Measurements from ENCODE around the gene UBE2K. TPM values are rescaled to one million over a fixed set of nuclear protein-coding genes. Genes with fewer than 3 reads are reported as not detected.
A peak's percentile ranks its signal among the peaks of the same experiment; 100 is the strongest.
"Not testable (repeated sequence)": the region's sequence is repeated elsewhere in the genome, so short reads cannot be mapped to it uniquely, and the experiment has no call there.

Gene UBE2K
- total RNA-seq, 2 experiments from 2014 or later: 60.6 to 69.5 TPM

DNA sequence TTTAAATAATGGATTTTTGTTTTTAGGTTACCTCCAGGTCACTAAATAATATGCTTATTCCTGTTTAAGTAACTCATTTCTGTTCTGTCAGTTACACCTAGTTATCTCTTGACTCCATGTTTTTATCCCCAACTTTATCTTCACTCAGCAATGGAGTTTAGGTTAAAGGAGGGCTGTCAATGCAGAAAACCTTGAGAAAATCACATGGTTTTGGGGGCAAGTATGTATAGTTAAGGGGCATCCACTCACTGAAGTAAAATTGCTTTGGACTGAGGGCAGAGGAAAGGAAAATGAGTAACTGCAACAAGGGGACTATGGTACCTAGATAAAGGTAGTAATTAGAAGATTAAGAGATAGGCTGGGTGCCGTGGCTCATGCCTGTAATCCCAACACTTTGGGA lies 87.1 kb downstream of the UBE2K start:
- peaks cover 2% of the 10 kb centered on the region for H3K36me3 Mint-ChIP-seq (ENCODE audit: low read depth)
- no peak overlapping the region for H3K4me3 Mint-ChIP-seq
- DNase-seq: no peak
- H3K27me3 Mint-ChIP-seq (ENCODE audit: low read depth): no peaks in the 10 kb centered on the region
- CTCF ChIA-PET: no interaction called here
- no peaks in the 10 kb centered on the region for H3K4me1 Mint-ChIP-seq (ENCODE audit: low read depth)
- H3K27ac Mint-ChIP-seq: no peak overlapping the region
- no peaks in the 10 kb centered on the region for H3K9me3 Mint-ChIP-seq
- intact Hi-C loops (cut with micrococcal nuclease): no loop called here

DNA sequence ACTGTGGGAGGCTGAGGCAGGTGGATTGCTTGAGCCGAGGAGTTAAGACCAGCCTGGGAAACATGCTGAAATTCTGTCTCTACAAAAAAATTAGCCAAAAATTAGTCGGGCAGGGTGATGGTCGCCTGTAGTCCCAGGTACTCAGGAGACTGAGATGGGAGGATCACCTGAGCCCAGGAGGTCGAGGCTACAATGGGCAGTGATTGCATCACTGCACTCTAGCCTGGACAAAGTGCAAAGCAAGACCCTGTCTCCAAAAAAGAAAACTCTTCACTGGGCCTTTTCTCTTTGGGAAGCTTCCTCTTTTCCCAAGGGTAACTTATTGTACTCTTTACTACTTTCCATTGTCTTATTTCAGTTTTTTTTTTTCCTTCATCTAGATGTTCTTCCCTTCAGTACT lies 88.9 kb downstream of the UBE2K start:
- Mint-ChIP-seq H3K27me3 (ENCODE audit: low read depth) (no peaks in the 10 kb centered on the region), H3K9me3 (no peaks in the 10 kb centered on the region), H3K36me3 (ENCODE audit: low read depth) (no peaks in the 10 kb centered on the region), H3K4me3 (no peak overlapping the region), H3K27ac (no peak overlapping the region), H3K4me1 (ENCODE audit: low read depth) (no peaks in the 10 kb centered on the region)
- CTCF ChIA-PET: no interaction called here
- intact Hi-C loops (cut with micrococcal nuclease): no loop called here
- DNase-seq: no peak

DNA sequence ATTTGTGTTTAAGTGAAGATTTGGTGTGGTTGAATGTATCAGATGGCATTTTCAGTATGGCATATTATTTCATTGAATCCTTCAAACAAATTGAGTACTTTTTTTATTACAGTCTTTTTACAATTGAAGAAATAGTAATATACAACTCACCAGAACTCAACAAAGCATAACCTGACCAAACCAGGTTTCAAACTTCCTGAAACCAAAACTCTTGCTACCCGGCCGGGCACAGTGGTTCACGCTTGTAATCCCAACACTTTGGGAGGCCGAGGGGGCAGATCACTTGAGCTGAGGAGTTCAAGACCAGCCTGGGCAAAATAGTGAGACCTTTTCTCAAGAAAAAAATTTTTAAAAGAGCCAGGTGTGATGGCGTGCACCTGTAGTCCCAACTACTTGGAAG lies 94.2 kb downstream of the UBE2K start:
- Mint-ChIP-seq H3K4me3 (no peak overlapping the region), H3K9me3 (no peaks in the 10 kb centered on the region), H3K27ac (no peak overlapping the region), H3K27me3 (ENCODE audit: low read depth) (no peaks in the 10 kb centered on the region), H3K4me1 (ENCODE audit: low read depth) (no peaks in the 10 kb centered on the region), H3K36me3 (ENCODE audit: low read depth) (no peaks in the 10 kb centered on the region)
- CTCF ChIA-PET: interaction anchor here (0.6 kb wide), 1 partner anchor 9 kb away, joined by 3 read pairs; no protein-coding TSS in a partner anchor
- no peak for DNase-seq
- intact Hi-C loops (cut with micrococcal nuclease): no loop called here

GRCh38 chr4:39792529-39792928 lies 94.6 kb downstream of the UBE2K start:
- intact Hi-C loops (cut with micrococcal nuclease): no loop called here
- no peak overlapping the region for H3K4me3 Mint-ChIP-seq
- no peaks in the 10 kb centered on the region for H3K27me3 Mint-ChIP-seq (ENCODE audit: low read depth)
- H3K9me3 Mint-ChIP-seq: no peaks in the 10 kb centered on the region
- no peaks in the 10 kb centered on the region for H3K4me1 Mint-ChIP-seq (ENCODE audit: low read depth)
- DNase-seq: no peak
- no peaks in the 10 kb centered on the region for H3K36me3 Mint-ChIP-seq (ENCODE audit: low read depth)
- CTCF ChIA-PET: no interaction called here
- H3K27ac Mint-ChIP-seq: no peak overlapping the region

GRCh38 chr4:39792976-39793375 lies 95.0 kb downstream of the UBE2K start:
- H3K4me3 Mint-ChIP-seq; CTCF ChIA-PET; H3K27me3 Mint-ChIP-seq (ENCODE audit: low read depth); H3K9me3 Mint-ChIP-seq; DNase-seq; intact Hi-C loops (cut with micrococcal nuclease); H3K27ac Mint-ChIP-seq; H3K36me3 Mint-ChIP-seq (ENCODE audit: low read depth); H3K4me1 Mint-ChIP-seq (ENCODE audit: low read depth): not testable (repeated sequence)

DNA sequence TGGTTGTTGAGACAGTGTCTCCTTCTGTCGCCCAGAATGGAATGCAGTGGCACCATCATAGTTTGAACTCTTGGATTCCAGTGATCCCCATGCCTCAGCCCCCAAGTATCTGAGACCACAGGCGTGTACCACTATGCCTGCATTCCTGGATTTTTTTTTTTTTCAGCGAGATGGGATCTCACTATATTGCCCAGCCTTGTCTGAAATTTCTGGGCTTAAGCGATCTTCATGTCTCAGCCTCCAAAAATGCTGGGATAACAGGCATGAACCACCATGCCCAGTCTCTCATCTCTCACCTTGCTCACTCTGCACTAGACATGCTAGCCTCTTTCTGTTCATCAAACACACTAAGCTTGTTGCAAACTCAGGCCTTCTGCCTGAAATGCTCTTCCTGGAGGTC lies 104.1 kb downstream of the UBE2K start:
- Mint-ChIP-seq H3K4me3 (no peak overlapping the region), H3K4me1 (ENCODE audit: low read depth) (no peaks in the 10 kb centered on the region), H3K27ac (no peak overlapping the region), H3K27me3 (ENCODE audit: low read depth) (no peaks in the 10 kb centered on the region), H3K36me3 (ENCODE audit: low read depth) (no peaks in the 10 kb centered on the region), H3K9me3 (no peaks in the 10 kb centered on the region)
- CTCF ChIA-PET: no interaction called here
- DNase-seq: no peak
- intact Hi-C loops (cut with micrococcal nuclease): no loop called here

GRCh38 chr4:39808231-39808749 lies 110.4 kb downstream of the UBE2K start:
- Mint-ChIP-seq H3K27me3 (ENCODE audit: low read depth) (no peaks in the 10 kb centered on the region), H3K27ac (no peak overlapping the region), H3K4me3 (no peak overlapping the region), H3K4me1 (ENCODE audit: low read depth) (no peaks in the 10 kb centered on the region), H3K9me3 (peaks cover 17% of the 10 kb centered on the region), H3K36me3 (ENCODE audit: low read depth) (peaks cover 4% of the 10 kb centered on the region)
- CTCF ChIA-PET: interaction anchor here (0.6 to 1.0 kb wide), 2 partner anchors 36 to 47 kb away, joined by 3 to 5 read pairs; no protein-coding TSS in a partner anchor
- DNase-seq: no peak
- intact Hi-C loops (cut with micrococcal nuclease): no loop called here

- intact Hi-C loops (cut with micrococcal nuclease): loop anchor here (5.0 kb wide), 1 partner anchor 165 kb away; the partner anchor contains the start of gene PDS5A
- Mint-ChIP-seq H3K27me3 (ENCODE audit: low read depth) (no peaks in the 10 kb centered on the region), H3K9me3 (peaks cover 18% of the 10 kb centered on the region), H3K36me3 (ENCODE audit: low read depth) (peaks cover 4% of the 10 kb centered on the region), H3K4me3 (no peak overlapping the region), H3K4me1 (ENCODE audit: low read depth) (no peaks in the 10 kb centered on the region), H3K27ac (peak overlapping the region; percentile 11)
- DNase-seq: peak; percentile 14
- CTCF ChIA-PET: no interaction called here
Measured at GRCh38 chr4:39812500-39812899, 114.6 kb downstream of the UBE2K start.

- H3K27me3 Mint-ChIP-seq (ENCODE audit: low read depth); H3K27ac Mint-ChIP-seq; H3K4me1 Mint-ChIP-seq (ENCODE audit: low read depth); DNase-seq; CTCF ChIA-PET; H3K36me3 Mint-ChIP-seq (ENCODE audit: low read depth); H3K4me3 Mint-ChIP-seq: not testable (repeated sequence)
- peaks cover 18% of the 10 kb centered on the region for H3K9me3 Mint-ChIP-seq
- intact Hi-C loops (cut with micrococcal nuclease): loop anchor here (5.0 kb wide), 1 partner anchor 164 kb away; the partner anchor contains the start of gene PDS5A
Measured at GRCh38 chr4:39813033-39813432, 115.1 kb downstream of the UBE2K start.

GRCh38 chr4:39813761-39814160 lies 115.8 kb downstream of the UBE2K start:
- H3K9me3 Mint-ChIP-seq: peaks cover 18% of the 10 kb centered on the region
- H3K4me1 Mint-ChIP-seq (ENCODE audit: low read depth); H3K27ac Mint-ChIP-seq; CTCF ChIA-PET; DNase-seq; H3K27me3 Mint-ChIP-seq (ENCODE audit: low read depth); H3K4me3 Mint-ChIP-seq; H3K36me3 Mint-ChIP-seq (ENCODE audit: low read depth): not testable (repeated sequence)
- intact Hi-C loops (cut with micrococcal nuclease): loop anchor here (5.0 kb wide), 1 partner anchor 164 kb away; the partner anchor contains the start of gene PDS5A

DNA sequence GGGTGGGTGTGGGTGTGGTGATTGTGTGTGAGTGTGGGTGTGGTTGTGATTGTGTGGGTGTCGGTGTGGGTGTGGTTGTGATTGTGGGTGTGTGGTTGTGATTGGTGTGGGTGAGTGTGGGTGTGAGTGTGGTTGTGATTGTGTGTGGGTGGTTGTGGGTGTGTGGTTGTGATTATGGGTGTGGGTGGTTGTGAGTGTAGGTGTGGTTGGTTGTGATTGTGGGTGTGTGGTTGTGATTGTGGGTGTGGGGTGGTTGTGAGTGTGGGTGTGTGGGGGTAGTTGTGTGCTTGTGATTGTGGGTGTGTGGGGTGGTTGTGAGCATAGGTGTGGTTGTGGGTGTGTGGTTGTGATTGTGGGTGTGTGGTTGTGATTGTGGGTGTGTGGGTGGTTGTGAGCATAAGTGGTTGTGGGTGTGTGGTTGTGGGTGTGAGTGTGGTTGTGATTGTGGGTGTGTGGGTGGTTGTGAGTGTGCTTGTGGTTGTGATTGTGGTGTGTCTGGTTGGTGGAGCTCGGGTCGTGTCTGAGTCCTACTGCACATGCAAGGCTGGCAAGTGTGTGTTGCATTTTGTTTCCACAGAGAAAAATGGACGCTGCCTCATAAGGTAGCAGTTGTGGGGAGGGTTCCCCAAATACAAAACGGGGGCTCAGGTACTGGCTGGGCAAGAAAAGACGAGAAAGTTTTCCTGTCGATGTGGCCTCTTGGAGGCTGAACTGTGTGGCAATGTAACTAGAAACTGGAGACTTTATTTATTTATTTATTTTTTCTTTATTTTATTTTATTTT lies 116.7 kb downstream of the UBE2K start:
- DNase-seq: no peak
- CTCF ChIA-PET: no interaction called here
- H3K27me3 Mint-ChIP-seq (ENCODE audit: low read depth): no peaks in the 10 kb centered on the region
- H3K36me3 Mint-ChIP-seq (ENCODE audit: low read depth): peaks cover 4% of the 10 kb centered on the region
- H3K27ac Mint-ChIP-seq: no peak overlapping the region
- intact Hi-C loops (cut with micrococcal nuclease): loop anchor here (5.0 kb wide), 1 partner anchor 163 kb away; the partner anchor contains the start of gene PDS5A
- H3K4me1 Mint-ChIP-seq (ENCODE audit: low read depth): no peaks in the 10 kb centered on the region
- H3K4me3 Mint-ChIP-seq: no peak overlapping the region
- peaks cover 14% of the 10 kb centered on the region for H3K9me3 Mint-ChIP-seq

DNA sequence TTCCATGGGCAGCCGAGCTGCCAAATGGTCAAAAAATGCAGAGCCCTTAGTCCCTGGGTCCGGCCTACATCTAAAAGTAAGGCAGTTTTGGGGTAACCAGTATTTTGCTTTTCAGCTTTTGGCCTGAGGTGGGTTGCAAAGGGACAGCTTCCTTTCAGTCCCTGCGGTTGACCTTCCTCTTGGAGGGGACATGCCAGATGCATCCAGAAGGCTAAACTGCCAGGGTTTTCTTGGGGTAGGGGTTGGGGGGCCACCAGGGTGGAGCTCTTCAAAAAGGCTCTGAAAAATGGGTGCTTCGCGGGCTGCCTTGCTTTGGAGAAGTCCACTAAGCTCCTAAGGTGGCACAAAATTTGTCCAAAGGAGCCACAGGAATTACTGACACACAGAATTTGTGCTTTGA lies 120.7 kb downstream of the UBE2K start:
- peaks cover 2% of the 10 kb centered on the region for H3K9me3 Mint-ChIP-seq
- intact Hi-C loops (cut with micrococcal nuclease): no loop called here
- no peak overlapping the region for H3K27ac Mint-ChIP-seq
- no peak for DNase-seq
- CTCF ChIA-PET: interaction anchor here (0.5 kb wide), 1 partner anchor 1474 kb away, joined by 4 read pairs; no protein-coding TSS in a partner anchor
- no peaks in the 10 kb centered on the region for H3K27me3 Mint-ChIP-seq (ENCODE audit: low read depth)
- no peak overlapping the region for H3K4me3 Mint-ChIP-seq
- H3K4me1 Mint-ChIP-seq (ENCODE audit: low read depth): no peaks in the 10 kb centered on the region
- peaks cover 5% of the 10 kb centered on the region for H3K36me3 Mint-ChIP-seq (ENCODE audit: low read depth)

DNA sequence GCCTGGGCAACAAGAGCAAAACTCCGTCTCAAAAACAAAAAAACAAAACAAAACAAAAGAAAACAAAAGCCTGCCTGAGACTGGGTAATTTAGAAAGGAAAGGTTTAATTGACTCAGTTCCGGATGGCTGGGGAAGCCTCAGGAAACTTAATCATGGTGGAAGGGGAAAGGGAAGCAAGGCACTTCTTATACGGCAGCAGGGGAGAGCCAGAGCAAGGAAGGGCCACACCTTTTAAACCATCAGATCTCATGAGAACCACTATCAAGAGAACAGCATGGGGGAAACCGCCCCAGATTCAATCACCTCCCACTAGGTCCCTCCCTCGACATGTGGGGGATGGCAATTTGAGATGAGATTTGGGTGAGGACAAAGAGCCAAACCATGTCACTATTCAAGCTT lies 122.2 kb downstream of the UBE2K start:
- no peak overlapping the region for H3K27ac Mint-ChIP-seq
- peaks cover 8% of the 10 kb centered on the region for H3K36me3 Mint-ChIP-seq (ENCODE audit: low read depth)
- CTCF ChIA-PET: no interaction called here
- H3K4me1 Mint-ChIP-seq (ENCODE audit: low read depth): no peaks in the 10 kb centered on the region
- H3K9me3 Mint-ChIP-seq: no peaks in the 10 kb centered on the region
- DNase-seq: no peak
- H3K27me3 Mint-ChIP-seq (ENCODE audit: low read depth): no peaks in the 10 kb centered on the region
- intact Hi-C loops (cut with micrococcal nuclease): no loop called here
- no peak overlapping the region for H3K4me3 Mint-ChIP-seq

Data from activated naive CD4-positive, alpha-beta T cell treated with anti-CD3 and anti-CD28 coated beads for 36 hours (primary cell).